HG03520 (cell line): ENCODE results near the gene FOXD1.
"Not testable (repeated sequence)": the region's sequence is repeated elsewhere in the genome, so short reads cannot be mapped to it uniquely, and the experiment has no call there.

Source experiments
- ATAC-seq: cut with Tn5 transposase; IDR thresholded peaks from one replicate; pipeline ENCODE4 v1.9.1; 2021; ENCODE audit warnings: mild to moderate bottlenecking, moderate library complexity; ENCODE audit not compliant: unreplicated experiment

Gene FOXD1

DNA sequence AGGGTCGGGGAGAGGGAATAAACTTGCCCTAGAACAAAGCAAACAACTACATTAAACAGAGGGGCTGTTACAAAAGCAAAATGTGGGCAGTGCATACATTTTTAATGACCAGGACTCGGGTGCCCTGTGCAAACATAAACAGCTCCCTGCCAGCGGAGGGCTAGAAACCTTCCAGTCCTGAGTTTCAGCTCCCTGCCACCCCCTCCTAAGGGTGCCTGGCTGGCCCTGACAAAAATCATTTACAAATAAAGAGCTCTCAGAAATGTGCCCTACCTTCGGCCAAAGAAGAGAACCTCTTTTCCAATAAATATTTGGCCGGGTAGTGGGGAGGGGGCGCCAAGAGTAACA is 29.5 kb downstream of the FOXD1 start:
- ATAC-seq = no peak

DNA sequence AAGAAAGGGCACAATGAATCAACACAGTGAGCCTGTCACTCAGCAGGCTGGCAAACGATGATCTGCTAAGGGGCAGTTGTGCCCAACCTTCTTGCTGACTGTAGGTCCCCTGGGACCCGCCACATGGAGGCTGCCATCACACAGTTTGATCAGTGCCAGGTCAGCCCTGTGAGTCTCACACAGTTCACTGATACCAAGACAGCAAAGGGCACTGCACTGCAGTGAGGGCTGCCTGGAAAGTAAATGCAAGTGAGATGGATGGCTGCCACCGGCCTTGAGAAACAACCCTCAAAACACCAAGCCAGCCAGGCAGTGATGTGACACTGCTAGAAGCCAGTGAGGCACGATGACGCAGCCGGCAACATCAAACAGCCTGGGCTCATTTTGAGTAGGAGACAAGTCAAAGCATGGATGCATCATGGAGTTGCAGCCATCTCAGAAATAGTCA is 30.3 kb downstream of the FOXD1 start:
- ATAC-seq = no peak

DNA sequence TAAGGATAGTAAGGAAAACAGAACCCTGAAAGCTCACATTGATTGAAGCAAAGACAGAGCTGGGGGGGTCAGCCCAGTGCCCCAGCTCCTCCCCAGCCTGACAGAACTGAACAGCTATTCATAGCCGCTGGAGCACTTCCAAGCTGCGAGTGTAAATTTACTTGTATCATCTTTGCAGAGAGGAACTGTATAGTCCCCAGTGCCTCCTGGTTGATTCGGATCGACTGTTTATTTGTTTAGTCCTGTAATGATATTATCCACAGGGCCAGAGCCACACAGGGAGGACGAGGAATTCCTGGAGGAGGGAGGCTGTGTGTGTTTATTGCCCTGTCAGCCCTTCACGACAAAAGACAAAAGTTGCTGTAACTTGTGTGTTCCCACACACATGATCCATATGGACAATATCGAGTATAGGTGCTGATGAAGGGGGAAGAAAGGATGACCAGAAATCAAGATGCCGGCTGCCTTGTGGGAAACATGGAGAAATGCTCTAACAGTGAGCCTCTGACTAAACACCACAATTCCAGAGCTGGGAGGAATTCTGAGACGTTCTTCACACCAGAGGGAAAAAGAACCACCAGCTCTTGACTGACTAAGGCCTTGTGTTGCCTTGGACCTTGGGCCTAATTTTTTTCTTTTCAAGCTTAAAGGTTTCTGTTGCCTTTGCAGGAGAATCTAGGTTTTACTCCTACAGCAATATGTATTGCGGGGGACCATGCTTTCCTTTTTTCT is 31.1 kb downstream of the FOXD1 start:
- ATAC-seq = no peak

GRCh38 chr5:73415617-73416016 is 33.0 kb downstream of the FOXD1 start:
- no peak for ATAC-seq

- no peak for ATAC-seq
These were observed 33.4 kb downstream of the FOXD1 start for GRCh38 chr5:73415171-73415570.

- no peak for ATAC-seq
These were observed 36.0 kb downstream of the FOXD1 start for GRCh38 chr5:73412597-73412988.

DNA sequence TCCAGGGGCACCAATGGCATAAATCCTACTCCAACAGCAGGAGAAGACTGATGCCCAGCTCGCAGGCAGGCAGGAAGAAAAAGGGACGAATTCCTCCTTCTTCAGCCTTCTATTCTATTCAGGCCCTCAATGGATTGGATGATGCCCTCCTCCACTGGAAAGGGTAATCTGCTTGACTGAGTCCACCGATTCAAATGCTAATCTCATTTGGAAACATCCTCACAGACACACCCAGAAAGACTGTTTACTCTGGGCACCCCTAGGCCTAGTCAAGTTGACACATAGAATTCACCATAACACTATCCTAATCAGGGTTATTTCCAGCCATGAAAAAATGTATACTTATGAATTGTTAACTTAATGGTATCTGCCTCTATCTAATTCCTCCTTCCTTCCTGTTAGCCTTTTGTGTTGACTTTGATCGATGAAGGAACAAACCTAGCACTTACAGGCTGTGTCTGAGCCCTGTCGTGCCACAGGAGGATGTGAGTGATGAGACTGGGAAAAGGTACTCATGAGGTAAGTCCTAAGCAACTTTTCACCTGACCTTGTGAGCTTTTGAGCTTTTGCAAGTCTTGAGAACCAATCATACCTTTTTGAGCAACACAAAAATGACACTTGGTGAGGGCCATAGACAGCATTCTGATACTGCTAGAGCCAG is 36.5 kb downstream of the FOXD1 start:
- no peak for ATAC-seq

GRCh38 chr5:73409927-73410326 is 38.6 kb downstream of the FOXD1 start:
- ATAC-seq = not testable (repeated sequence)

- no peak for ATAC-seq
These were observed 42.9 kb downstream of the FOXD1 start for GRCh38 chr5:73405691-73406090.

- ATAC-seq = no peak
These were observed 48.8 kb downstream of the FOXD1 start for GRCh38 chr5:73399775-73400174.
